Measurements from ENCODE around the gene KLF6.

Gene KLF6

GRCh38 chr10:3813267-3813666 lies 28.3 kb upstream of the KLF6 start:
- intact Hi-C loops (cut with DNase I) = no loop called here
- no peak for DNase-seq

GRCh38 chr10:3812141-3812540 lies 27.1 kb upstream of the KLF6 start:
- intact Hi-C loops (cut with DNase I) = no loop called here
- no peak for DNase-seq

DNA sequence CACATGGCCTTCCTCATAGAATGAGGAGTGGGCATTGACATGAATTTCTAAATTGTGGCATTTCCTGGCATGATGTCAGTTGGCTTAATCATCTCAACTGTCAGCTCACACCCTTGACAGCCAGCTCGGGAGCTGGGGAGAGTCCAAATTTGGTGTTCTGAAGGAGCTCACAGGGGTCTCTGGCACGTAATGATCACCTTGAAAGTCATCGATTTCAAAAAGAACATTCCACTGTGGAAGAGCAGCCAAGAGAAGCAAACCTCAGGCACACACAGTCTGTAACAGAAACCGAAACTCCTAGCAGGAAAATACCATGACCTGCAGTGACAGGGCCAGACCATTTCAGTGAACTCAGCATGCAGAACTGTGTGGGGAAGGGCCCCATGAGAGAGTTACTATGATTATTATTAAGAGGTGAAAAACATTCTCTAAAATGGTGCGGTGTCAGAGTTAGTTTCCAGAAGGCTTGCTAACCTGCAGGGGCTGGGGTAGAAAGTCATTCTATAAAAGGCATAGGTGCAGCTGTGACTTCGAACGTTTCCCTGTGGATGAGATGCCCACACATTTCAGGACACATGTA lies 26.4 kb upstream of the KLF6 start:
- intact Hi-C loops (cut with DNase I) = no loop called here
- DNase-seq = no peak

DNA sequence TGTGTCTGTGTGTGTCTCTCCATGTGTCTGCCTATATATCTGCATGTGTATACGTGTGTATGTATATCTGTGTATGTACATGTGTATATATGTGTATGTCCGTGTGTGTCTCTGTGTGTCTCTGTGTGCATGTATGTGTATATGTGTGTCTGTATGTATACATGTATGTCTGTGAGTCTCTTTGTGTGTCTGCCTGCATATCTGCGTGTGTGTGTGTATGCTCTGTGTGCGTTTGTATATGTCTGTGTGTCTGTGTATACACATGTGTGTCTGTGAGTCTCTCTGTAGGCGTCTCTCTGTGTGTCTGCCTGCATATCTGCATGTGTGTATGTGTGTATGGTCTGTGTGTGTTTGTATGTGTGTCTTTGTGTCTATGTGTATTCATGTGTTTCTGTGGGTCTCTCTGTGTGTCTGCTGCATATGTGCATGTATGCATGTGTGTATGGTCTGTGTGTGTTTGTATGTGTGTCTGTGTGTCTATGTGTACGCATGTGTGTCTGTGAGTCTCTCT lies 23.7 kb upstream of the KLF6 start:
- intact Hi-C loops (cut with DNase I) = no loop called here
- DNase-seq = no peak

- intact Hi-C loops (cut with DNase I) = no loop called here
Observed at GRCh38 chr10:3807928-3808496, 23.0 kb upstream of the KLF6 start.

GRCh38 chr10:3807211-3807927 lies 22.4 kb upstream of the KLF6 start:
- DNase-seq = no peak
- intact Hi-C loops (cut with DNase I) = no loop called here

More at GRCh38 chr10:3807928-3808496, 23.0 kb upstream of the KLF6 start:
- DNase-seq = no peak

GRCh38 chr10:3806603-3807002 lies 21.6 kb upstream of the KLF6 start:
- no peak for DNase-seq
- intact Hi-C loops (cut with DNase I) = no loop called here

GRCh38 chr10:3805791-3806461 lies 20.9 kb upstream of the KLF6 start:
- intact Hi-C loops (cut with DNase I) = no loop called here

DNA sequence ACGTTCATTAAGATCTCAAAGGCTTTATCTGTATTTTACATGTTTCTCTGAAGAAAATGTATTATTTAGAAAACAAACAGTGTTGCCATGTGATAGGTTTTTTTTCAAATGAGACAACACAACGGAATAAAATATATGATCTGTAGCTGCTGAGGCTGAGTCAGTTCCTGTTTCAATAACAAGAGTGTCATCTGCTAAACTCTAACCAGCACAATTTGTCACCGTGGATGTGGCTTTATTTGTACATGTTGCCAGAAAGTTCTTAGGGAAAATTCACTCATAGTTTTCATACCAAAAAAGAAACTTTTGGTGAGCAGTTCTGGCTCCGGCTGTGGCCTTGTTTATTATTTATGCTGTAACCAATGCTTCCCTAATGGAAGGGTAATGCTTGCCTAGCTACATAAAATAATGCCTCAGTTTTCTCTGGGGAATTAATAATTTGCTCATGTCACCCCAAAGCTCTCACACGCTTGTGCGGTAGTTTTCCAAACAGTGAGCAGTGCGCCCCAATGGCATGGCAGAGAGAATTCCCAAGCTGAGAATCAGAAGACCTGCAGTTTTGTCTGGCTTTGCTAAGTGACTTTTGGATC lies 20.3 kb upstream of the KLF6 start:
- no peak for DNase-seq

More at GRCh38 chr10:3805791-3806461, 20.9 kb upstream of the KLF6 start:
- DNase-seq = no peak

DNA sequence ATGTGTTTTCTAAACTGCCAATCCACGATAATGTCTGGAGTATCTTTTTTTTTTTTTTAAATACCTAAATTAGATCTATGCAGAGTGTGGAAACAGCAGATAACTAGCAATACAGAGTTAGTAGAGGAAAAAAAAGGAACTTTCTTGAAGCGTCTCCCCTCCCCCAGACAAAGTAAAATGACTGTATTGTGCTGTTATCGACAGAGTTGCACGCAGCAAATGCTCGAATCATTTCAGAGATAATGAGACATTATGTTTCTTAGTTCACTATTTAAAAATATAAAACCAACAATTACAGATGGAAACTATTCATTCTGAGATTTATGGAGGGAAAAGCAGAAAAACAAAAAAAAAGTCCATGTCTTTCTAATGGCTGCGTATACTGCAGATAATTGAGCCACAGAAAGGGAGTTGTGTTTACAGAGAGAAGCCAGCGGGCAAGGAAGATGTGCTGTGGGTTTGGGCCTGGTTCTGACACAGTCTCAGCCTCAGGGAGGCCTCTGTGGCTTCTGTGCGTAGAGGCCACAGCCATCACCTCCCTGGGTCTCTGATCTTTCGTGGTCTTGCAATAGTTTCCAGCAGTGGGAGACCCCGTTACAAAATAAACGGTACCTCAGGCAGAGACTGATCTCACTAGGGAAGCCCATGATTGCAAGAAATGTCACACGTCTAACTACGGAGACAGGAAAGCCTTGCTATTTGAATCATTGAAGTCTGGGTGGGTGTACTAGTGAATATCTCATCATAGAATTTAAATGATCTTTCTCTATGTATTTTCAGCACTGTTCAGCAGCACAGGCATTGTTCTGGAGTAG lies 19.1 kb upstream of the KLF6 start:
- intact Hi-C loops (cut with DNase I) = no loop called here

More for the DNA sequence above, 20.3 kb upstream of the KLF6 start:
- intact Hi-C loops (cut with DNase I) = no loop called here

DNA sequence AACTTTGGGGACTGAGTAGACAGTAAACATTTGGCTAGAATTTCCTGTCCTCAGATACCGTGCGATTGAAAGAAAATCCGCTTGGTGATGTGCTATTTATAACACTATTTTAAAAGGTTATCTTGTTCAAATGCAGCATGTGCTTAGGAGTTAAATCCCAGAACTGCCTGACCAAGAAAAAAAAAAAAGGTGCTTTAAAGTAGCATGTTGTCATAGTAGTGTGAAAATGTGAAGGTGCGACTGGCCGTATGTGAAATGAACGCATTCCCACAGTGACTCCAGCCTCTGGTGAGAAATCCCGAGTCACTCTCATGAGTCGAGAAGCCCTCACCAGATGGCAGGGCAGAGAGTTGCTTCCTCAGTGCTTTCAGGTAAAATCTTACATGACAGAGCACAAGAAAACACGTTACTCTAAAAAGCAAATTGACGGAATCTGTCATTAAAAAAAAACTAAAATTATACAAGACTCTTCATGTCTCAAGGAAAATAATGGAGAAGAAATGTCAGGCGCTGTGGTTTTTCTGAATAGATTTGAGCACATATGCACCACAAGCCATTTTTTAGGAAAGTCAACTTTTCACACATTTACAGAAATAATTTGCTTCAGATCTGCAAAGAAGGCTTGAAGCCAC lies 18.4 kb upstream of the KLF6 start:
- intact Hi-C loops (cut with DNase I) = no loop called here
- DNase-seq = no peak

More for the DNA sequence above, 19.1 kb upstream of the KLF6 start:
- no peak for DNase-seq

GRCh38 chr10:3802526-3803265 lies 17.7 kb upstream of the KLF6 start:
- intact Hi-C loops (cut with DNase I) = no loop called here
- DNase-seq = no peak

DNA sequence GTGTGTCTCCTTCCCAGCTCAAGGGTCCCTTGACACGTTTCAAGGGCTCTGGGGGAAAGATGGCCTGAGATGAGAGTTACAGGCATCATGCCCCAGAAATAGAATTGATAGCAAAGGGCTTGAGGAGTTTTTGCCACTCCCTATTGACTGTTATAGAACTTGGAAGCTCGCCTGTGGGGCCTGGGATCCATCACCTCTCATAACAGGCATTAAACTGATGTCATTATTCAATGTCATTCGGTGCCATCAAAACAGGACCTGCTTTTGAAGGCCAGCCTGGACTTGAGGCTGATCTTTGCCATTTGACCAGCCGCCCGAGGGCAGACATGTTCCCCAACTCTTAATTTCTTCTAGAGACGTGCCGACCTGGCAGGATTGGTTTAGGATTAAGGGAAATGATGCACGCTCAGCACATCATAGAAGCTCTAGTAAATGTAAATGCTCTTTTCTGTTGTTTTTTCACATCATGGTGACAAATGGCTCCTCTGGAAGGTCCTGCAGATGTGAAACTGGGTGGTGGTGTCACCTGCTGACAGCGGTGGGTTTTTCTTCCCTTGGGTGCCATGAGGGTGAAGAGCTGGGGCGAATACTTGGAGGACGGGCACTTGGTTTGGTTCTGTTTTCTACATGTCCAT lies 16.7 kb upstream of the KLF6 start:
- intact Hi-C loops (cut with DNase I) = no loop called here
- DNase-seq = no peak

DNA sequence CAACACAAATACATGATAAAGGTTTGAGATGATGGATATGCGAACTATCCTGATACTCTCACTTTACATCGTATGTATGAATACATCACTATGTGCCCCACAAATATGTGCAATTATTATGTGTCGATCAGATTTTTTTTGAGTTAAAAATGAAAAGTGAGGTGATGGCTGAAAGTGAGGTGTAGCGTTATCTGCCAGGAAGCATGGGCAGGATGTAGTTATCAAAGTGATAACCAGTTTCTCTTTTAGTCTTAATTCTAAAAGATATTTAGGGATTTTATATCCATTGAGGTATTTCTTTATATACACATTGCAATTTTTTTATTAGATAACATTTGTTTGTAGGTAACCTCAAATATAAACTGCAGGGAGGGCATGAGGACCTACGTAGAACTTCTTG lies 15.6 kb upstream of the KLF6 start:
- intact Hi-C loops (cut with DNase I) = no loop called here
- DNase-seq = no peak

DNA sequence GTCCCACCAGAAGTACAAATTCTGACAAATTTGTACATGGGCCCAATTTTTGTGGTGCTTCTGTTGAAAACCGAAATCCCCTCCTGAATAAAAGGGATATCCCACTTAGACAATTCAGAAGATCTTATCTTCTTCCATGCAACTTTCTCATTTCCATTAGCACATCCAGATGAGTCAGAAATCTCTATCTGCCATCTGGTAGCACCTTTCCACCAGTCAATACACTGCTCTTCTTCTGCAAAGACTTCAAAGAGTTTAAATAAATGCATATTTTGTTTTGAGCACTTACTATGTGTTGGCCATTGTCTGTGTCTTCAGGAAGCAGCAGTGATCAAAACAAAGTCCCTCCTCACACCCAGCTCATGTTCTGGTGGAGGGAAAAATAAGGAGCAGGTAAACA lies 12.7 kb upstream of the KLF6 start:
- DNase-seq = no peak
- intact Hi-C loops (cut with DNase I) = no loop called here

DNA sequence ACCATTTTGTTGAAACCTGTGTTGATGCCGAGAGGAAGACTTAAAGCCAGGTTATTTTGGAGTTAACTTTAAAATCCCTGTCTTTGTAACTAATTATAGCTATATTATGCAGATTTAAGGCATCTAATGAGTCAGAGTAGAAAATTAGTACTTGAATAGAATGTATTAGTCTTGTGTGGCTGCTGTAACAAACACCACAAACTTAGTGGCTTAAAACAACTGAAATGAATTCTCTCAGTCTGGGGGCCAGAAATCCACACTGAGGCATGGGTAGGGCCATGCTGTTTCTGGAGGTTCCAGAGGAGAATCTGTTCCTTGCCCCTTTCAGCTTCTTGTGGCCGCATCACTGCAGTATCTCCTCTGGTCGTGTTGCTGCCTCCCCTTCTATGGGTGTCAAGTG lies 8.5 kb upstream of the KLF6 start:
- no peak for DNase-seq
- intact Hi-C loops (cut with DNase I) = no loop called here

DNA sequence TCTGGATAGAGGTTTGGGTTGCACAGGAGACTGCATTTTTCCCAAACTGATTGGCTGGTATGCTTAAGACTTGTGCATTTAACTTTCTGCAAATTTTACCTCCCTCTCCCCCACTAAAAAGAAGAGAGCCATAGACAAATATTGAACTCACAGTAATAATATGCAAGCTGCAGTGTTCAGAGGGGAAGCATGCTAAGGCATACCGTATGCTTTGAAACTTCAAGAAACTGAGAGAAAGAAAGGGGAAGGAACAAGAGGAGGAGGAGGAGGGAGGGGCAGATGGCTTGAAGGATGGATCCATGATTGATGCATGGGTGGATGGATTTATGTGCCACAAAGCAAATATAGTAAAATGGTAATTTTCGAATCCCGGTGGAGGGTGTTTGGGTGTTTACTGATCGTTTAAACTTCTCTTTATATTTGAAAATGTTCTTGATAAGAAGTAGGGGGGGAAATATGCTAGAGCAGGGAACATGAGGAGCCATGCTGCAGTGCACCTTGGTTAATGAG lies 7.8 kb upstream of the KLF6 start:
- intact Hi-C loops (cut with DNase I) = no loop called here
- DNase-seq = no peak
